HCT116 (cell line): Measurements from ENCODE around the gene ALKBH6. TPM values are rescaled to one million over a fixed set of nuclear protein-coding genes. Genes with fewer than 3 reads are reported as not detected.

ENCODE experiments used
- ATAC-seq: fragments of 200-7000 bp; cut with Tn5 transposase; 2 replicates; pipeline ENCODE4 v1.9.1; 2020; ENCODE audit warnings: mild to moderate bottlenecking, moderate library complexity
- BruUV-seq: library from RNA; stranded (reverse); fragments of 400-500 nt; replicated peaks from 2 replicates; lab custom pipeline; 2021; lab: Mats Ljungman, UMichigan
- CTCF ChIA-PET: fragments of 300-600 bp; sonication (Branson Sonifier 250); formaldehyde crosslinking; loops from one replicate; lab custom pipeline; 2021; ENCODE audit warnings: antibody characterized with exemption; lab: Charles Lee
- POLR2A ChIA-PET: fragments of 300-600, 350-600 bp; sonication (Branson Sonifier 250); formaldehyde crosslinking; loops from one replicate; lab custom pipeline; 2021; ENCODE audit warnings: antibody characterized with exemption; lab: Charles Lee
- RAD21 ChIA-PET, 2 experiments: fragments of 300-600 bp; sonication (Branson Sonifier 250); formaldehyde crosslinking; loops; one replicate each; lab custom pipeline; 2023; ENCODE audit warnings: low total read pairs in 2 of 2; ENCODE audit not compliant: uncharacterized antibody in 2 of 2, unreplicated experiment in 2 of 2, low non-redundant PET in 1 of 2; lab: Charles Lee
- DNase-seq: peaks from one replicate; pipeline ENCODE4 v3.0.0-alpha.2; 2010; ENCODE audit warnings: low read depth, low spot score
- H2AFZ ChIP-seq: fragments of 200-600 bp; shearing (Covaris generic), sonication (generic); 2 replicates; pipeline ENCODE4 v1.6.1; 2017; ENCODE audit warnings: low read depth, mixed run types, mixed read lengths, antibody characterized with exemption, low read length; ENCODE audit not compliant: poor library complexity, severe bottlenecking
- H3K27ac ChIP-seq: 2 replicates; pipeline ENCODE4 v1.5.1; 2012; ENCODE audit warnings: low read depth, low read length
- H3K27me3 ChIP-seq: fragments of 200-600 bp; sonication (generic); 2 replicates; pipeline ENCODE4 v1.6.1; 2016; ENCODE audit warnings: mixed run types, low read length, mixed read lengths; ENCODE audit not compliant: insufficient read depth
- H3K36me3 ChIP-seq, 2 experiments: fragments of 200-500 bp in 1 of 2; fragments of 200-600 bp in 1 of 2; sonication (Bioruptor generic) in 1 of 2; sonication (generic) in 1 of 2; 2 replicates each; pipeline versions ENCODE4 v1.5.1 to v1.6.1; 2014 to 2016; ENCODE audit warnings: low read length in 2 of 2, inconsistent platforms in 1 of 2, mixed read lengths in 1 of 2, mixed run types in 1 of 2; ENCODE audit not compliant: insufficient read depth in 2 of 2, control insufficient read depth in 1 of 2
- H3K4me1 ChIP-seq, 2 experiments: fragments of 200-600 bp in 1 of 2; sonication (generic) in 1 of 2; 2 replicates each; pipeline versions ENCODE4 v1.5.1 to v1.6.1; 2012 to 2017; ENCODE audit warnings: low read length in 2 of 2, inconsistent platforms in 1 of 2, mild to moderate bottlenecking in 1 of 2, mixed read lengths in 1 of 2, mixed run types in 1 of 2, moderate library complexity in 1 of 2; ENCODE audit not compliant: insufficient read depth in 2 of 2, control insufficient read depth in 1 of 2
- H3K4me2 ChIP-seq: fragments of 200-600 bp; sonication (generic); 2 replicates; pipeline ENCODE4 v1.6.1; 2017; ENCODE audit warnings: mixed run types, low read length, mixed read lengths
- H3K4me3 ChIP-seq, 2 experiments: fragments of 200-600 bp in 1 of 2; sonication (generic) in 1 of 2; replicated peaks in 1 of 2; 2 replicates each; pipeline ENCODE4 v1.5.1; 2011 to 2016; ENCODE audit warnings: low read length in 2 of 2, control low read depth in 1 of 2, low read depth in 1 of 2, mild to moderate bottlenecking in 1 of 2, mixed read lengths in 1 of 2, mixed run types in 1 of 2
- H3K79me2 ChIP-seq: fragments of 200-600 bp; sonication (generic); 2 replicates; pipeline ENCODE4 v1.6.1; 2017; ENCODE audit warnings: mild to moderate bottlenecking, mixed run types, low read length, moderate library complexity, mixed read lengths; ENCODE audit not compliant: insufficient read depth
- H3K9ac ChIP-seq: fragments of 200-600 bp; sonication (generic); 2 replicates; pipeline ENCODE4 v1.6.1; 2016; ENCODE audit warnings: low read length, mixed read lengths
- H3K9me2 ChIP-seq: fragments of 200-600 bp; sonication (generic), shearing (Covaris generic); 2 replicates; pipeline ENCODE4 v1.6.1; 2017; ENCODE audit warnings: mixed run types, mild to moderate bottlenecking, moderate library complexity; ENCODE audit not compliant: insufficient read depth
- H3K9me3 ChIP-seq, 2 experiments: fragments of 200-500 bp in 1 of 2; fragments of 200-600 bp in 1 of 2; sonication (Bioruptor generic) in 1 of 2; sonication (generic) in 1 of 2; 2 replicates each; pipeline ENCODE4 v1.6.1; 2014 to 2017; ENCODE audit warnings: low read length in 2 of 2, mixed read lengths in 2 of 2, inconsistent platforms in 1 of 2, low read depth in 1 of 2, mild to moderate bottlenecking in 1 of 2, mixed run types in 1 of 2, moderate library complexity in 1 of 2; ENCODE audit not compliant: control insufficient read depth in 1 of 2, insufficient read depth in 1 of 2
- H4K20me1 ChIP-seq: fragments of 200-600 bp; sonication (generic), shearing (Covaris generic); 2 replicates; pipeline ENCODE4 v1.6.1; 2017; ENCODE audit warnings: mixed run types, mild to moderate bottlenecking, moderate library complexity; ENCODE audit not compliant: insufficient read depth
- RAD21 ChIP-seq: IDR thresholded peaks from 2 replicates; pipeline ENCODE4 v1.6.1; 2012; ENCODE audit warnings: low read depth, mild to moderate bottlenecking
- SP1 ChIP-seq: IDR thresholded peaks from 2 replicates; pipeline ENCODE4 v1.6.1; 2012; ENCODE audit warnings: low read depth
- ZNF274 ChIP-seq: fragments of 200-500 bp; sonication (Bioruptor generic); IDR thresholded peaks from 2 replicates; pipeline ENCODE4 v1.6.1; 2014; ENCODE audit warnings: mild to moderate bottlenecking, low read depth, low read length, inconsistent platforms
- intact Hi-C: fragments of 100-400 bp; cut with micrococcal nuclease; formaldehyde crosslinking; loops from 2 replicates; pipeline ENCODE4 v1.10.0; 2022
- total RNA-seq: library from RNA; stranded (reverse); gene quantifications from one replicate; pipeline ENCODE4 v1.2.1, GENCODE V29; 2021; ENCODE audit not compliant: unreplicated experiment
- TF ChIP-seq, protein P1 (sequence below): IDR thresholded peaks from 2 replicates; pipeline ENCODE4 v1.6.1; 2012
- TF ChIP-seq, protein P2 (sequence below): IDR thresholded peaks from 2 replicates; pipeline ENCODE4 v1.6.1; 2012; ENCODE audit warnings: low read depth
- TF ChIP-seq, protein P3 (sequence below), 3 experiments: fragments of 200-600 bp in 1 of 3; sonication (generic) in 1 of 3; IDR thresholded peaks in 2 of 3; conservative IDR thresholded peaks in 1 of 3; 2 replicates each; pipeline ENCODE4 v1.5.1; 2012 to 2017; ENCODE audit warnings: low read depth in 2 of 3, low read length in 2 of 3, antibody characterized with exemption in 1 of 3, borderline replicate concordance in 1 of 3, control low read depth in 1 of 3, mild to moderate bottlenecking in 1 of 3, mixed read lengths in 1 of 3, mixed run types in 1 of 3, moderate library complexity in 1 of 3; ENCODE audit not compliant: insufficient read depth in 1 of 3

The ALKBH6 gene
- total RNA-seq, 1 experiment from 2014 or later = 28.6 TPM

DNA sequence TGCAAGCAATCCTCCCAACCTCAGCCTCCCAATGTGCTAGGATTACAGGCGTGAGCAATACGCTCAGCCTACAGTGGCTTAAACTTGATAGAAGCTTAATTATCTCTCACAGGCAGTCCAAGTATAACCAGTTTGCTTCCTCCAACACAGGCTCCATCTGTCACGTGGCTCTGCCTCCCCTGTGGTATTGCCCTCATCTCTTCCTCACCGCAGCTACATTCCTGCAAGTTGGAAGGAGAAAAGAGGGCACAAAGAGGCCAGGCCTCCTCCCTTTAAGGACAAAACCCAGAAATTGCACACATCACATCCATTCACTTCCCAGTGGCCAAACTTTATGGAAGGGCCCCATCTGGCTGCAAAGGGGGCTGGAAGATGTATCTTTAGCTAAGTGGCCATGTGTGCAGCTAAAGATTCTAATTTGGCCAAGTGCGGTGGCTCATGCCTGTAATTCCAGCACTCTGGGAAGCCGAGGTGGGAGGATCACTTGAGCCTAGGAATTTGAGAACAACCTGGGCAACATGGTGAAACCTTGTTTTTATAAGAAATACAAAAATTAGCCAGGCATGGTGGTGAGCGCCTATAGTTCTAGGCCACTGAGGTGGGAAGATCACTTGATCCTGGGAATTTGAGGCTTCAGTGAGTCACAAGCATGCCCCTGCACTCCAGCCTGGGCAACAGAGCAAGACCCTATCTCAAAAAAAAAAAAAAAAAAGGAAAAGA is 22.1 kb downstream of the ALKBH6 start (continued):
- TF ChIP-seq SP1 (no peak), ZNF274 (no peak), RAD21 (no peak)
- TF ChIP-seq, protein P1, sequence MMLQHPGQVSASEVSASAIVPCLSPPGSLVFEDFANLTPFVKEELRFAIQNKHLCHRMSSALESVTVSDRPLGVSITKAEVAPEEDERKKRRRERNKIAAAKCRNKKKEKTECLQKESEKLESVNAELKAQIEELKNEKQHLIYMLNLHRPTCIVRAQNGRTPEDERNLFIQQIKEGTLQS = no peak
- TF ChIP-seq, protein P2, sequence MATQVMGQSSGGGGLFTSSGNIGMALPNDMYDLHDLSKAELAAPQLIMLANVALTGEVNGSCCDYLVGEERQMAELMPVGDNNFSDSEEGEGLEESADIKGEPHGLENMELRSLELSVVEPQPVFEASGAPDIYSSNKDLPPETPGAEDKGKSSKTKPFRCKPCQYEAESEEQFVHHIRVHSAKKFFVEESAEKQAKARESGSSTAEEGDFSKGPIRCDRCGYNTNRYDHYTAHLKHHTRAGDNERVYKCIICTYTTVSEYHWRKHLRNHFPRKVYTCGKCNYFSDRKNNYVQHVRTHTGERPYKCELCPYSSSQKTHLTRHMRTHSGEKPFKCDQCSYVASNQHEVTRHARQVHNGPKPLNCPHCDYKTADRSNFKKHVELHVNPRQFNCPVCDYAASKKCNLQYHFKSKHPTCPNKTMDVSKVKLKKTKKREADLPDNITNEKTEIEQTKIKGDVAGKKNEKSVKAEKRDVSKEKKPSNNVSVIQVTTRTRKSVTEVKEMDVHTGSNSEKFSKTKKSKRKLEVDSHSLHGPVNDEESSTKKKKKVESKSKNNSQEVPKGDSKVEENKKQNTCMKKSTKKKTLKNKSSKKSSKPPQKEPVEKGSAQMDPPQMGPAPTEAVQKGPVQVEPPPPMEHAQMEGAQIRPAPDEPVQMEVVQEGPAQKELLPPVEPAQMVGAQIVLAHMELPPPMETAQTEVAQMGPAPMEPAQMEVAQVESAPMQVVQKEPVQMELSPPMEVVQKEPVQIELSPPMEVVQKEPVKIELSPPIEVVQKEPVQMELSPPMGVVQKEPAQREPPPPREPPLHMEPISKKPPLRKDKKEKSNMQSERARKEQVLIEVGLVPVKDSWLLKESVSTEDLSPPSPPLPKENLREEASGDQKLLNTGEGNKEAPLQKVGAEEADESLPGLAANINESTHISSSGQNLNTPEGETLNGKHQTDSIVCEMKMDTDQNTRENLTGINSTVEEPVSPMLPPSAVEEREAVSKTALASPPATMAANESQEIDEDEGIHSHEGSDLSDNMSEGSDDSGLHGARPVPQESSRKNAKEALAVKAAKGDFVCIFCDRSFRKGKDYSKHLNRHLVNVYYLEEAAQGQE = no peak

DNA sequence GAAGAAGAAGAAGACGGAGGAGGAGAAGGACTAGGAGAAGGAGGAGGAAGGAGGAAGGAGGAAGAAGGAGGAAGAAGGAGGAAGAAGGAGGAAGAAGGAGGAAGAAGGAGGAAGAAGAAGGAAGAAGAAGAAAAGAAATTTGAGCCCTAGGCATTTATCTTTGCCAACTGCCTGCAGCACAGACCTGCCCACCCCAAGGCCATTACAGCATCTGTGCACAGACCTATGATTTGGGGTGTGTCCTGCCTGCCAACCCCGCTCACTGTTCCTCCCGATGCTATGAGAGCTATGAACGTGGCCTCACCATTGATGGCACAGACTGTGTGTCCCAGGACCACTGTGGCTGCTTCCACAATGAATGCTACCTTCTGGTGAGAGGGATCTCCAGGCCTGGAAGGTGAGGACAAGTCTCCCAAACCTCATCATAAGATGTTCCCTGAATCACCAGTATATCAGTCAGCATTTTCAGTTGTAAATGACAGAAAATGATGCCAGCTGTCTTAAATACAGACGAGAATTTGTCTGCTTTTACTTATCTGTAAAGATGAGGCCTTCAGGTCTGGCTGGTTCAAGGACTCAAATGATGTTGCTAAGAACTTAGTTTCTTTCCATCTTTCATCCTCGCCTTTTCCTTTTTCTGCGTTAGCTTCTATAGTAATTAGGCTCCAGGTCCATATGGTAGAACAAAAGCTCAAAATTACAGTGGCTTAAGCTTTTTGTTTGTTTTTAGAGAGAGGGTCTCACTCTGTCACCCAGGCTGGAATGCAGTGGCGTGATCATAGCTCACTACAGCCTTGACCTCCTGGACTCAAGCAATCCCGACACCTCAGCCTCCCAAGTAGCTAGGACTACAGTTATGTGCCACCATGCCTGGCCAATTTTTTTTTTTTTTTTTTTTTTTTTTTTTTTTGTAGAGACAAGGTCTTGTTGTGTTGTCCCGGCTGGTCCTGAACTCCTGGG is 23.0 kb downstream of the ALKBH6 start:
- no peak overlapping the region for H3K27ac ChIP-seq
- RAD21 ChIA-PET = interaction anchor here in 1 of 2 experiments (0.7 kb wide), 1 partner anchor 1952 kb away, joined by 5 read pairs; no protein-coding TSS in a partner anchor

More for the DNA sequence above, 23.0 kb downstream of the ALKBH6 start:
- Histone ChIP-seq H3K9me2 (no peaks in the 10 kb centered on the region), H3K79me2 (peaks cover 8% of the 10 kb centered on the region), H3K4me2 (no peak overlapping the region), H3K9ac (no peak overlapping the region), H3K27me3 (no peaks in the 10 kb centered on the region), H3K36me3 (no peaks in the 10 kb centered on the region), H4K20me1 (no peaks in the 10 kb centered on the region), H3K9me3 (no peaks in the 10 kb centered on the region), H3K4me3 (no peak overlapping the region), H2AFZ (no peak overlapping the region), H3K4me1 (peaks cover 13 to 31% of the 10 kb centered on the region in 2 experiments; a peak in 3 of 4 replicates)
- TF ChIP-seq, protein P3, sequence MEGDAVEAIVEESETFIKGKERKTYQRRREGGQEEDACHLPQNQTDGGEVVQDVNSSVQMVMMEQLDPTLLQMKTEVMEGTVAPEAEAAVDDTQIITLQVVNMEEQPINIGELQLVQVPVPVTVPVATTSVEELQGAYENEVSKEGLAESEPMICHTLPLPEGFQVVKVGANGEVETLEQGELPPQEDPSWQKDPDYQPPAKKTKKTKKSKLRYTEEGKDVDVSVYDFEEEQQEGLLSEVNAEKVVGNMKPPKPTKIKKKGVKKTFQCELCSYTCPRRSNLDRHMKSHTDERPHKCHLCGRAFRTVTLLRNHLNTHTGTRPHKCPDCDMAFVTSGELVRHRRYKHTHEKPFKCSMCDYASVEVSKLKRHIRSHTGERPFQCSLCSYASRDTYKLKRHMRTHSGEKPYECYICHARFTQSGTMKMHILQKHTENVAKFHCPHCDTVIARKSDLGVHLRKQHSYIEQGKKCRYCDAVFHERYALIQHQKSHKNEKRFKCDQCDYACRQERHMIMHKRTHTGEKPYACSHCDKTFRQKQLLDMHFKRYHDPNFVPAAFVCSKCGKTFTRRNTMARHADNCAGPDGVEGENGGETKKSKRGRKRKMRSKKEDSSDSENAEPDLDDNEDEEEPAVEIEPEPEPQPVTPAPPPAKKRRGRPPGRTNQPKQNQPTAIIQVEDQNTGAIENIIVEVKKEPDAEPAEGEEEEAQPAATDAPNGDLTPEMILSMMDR (IDR thresholded peaks at IDR 0.05 in 2 of 3, conservative IDR thresholded peaks at IDR 0.05 in 1 of 3; ENCODE audit: borderline replicate concordance in 1 of 3, insufficient read depth in 1 of 3, low read depth in 2 of 3, low read length in 2 of 3) = no peak
- no peak for ATAC-seq
- intact Hi-C loops = no loop called here
- POLR2A ChIA-PET = no interaction called here
- CTCF ChIA-PET = no interaction called here
- BruUV-seq = no TSS peak
- DNase-seq = no peak
